ENCODE data around the gene CNPPD1.

The CNPPD1 gene

GRCh38 chr2:219175928-219176817, 552 bp downstream of the CNPPD1 start:
- no peak for DNase-seq (ENCODE audit: low read depth)
- peak overlapping the region; percentile 88 for H3K4me3 ChIP-seq (ENCODE audit: low read depth, low read length)
- no peak for TF ChIP-seq CTCF (IDR thresholded peaks at IDR 0.05; ENCODE audit: low read depth, low read length, missing control alignments)

- peak overlapping the region; percentile 88; the same call in 1 of the 2 replicates for H3K4me3 ChIP-seq (ENCODE audit: low read depth, low read length)
- no peak for DNase-seq (ENCODE audit: low read depth)
- no peak for TF ChIP-seq CTCF (IDR thresholded peaks at IDR 0.05; ENCODE audit: low read depth, low read length, missing control alignments)
Observed at GRCh38 chr2:219175486-219175885, 1.2 kb downstream of the CNPPD1 start.

- TF ChIP-seq CTCF (IDR thresholded peaks at IDR 0.05; ENCODE audit: low read depth, low read length, missing control alignments) = no peak
- DNase-seq (ENCODE audit: low read depth) = no peak
- no peak overlapping the region for H3K4me3 ChIP-seq (ENCODE audit: low read depth, low read length)
Observed at GRCh38 chr2:219174801-219175200, 1.9 kb downstream of the CNPPD1 start.

- TF ChIP-seq CTCF (IDR thresholded peaks at IDR 0.05; ENCODE audit: low read depth, low read length, missing control alignments) = no peak
- no peak overlapping the region for H3K4me3 ChIP-seq (ENCODE audit: low read depth, low read length)
- no peak for DNase-seq (ENCODE audit: low read depth)
Observed at GRCh38 chr2:219174146-219174545, 2.6 kb downstream of the CNPPD1 start.

- H3K4me3 ChIP-seq (ENCODE audit: low read depth, low read length) = no peak overlapping the region
- no peak for TF ChIP-seq CTCF (IDR thresholded peaks at IDR 0.05; ENCODE audit: low read depth, low read length, missing control alignments)
- DNase-seq (ENCODE audit: low read depth) = no peak
Observed at GRCh38 chr2:219173176-219173575, 3.5 kb downstream of the CNPPD1 start.

- no peak for DNase-seq (ENCODE audit: low read depth)
- no peak for TF ChIP-seq CTCF (IDR thresholded peaks at IDR 0.05; ENCODE audit: low read depth, low read length, missing control alignments)
- H3K4me3 ChIP-seq (ENCODE audit: low read depth, low read length) = no peak overlapping the region
Observed at GRCh38 chr2:219172231-219173154, 4.2 kb downstream of the CNPPD1 start.

Data from GM12864 (cell line).